GM21825 (cell line): ENCODE data around the gene TSPEAR.
"Not testable (repeated sequence)": the region's sequence is repeated elsewhere in the genome, so short reads cannot be mapped to it uniquely, and the experiment has no call there.

ENCODE experiments used
- ATAC-seq: cut with Tn5 transposase; IDR thresholded peaks from one replicate; pipeline ENCODE4 v1.9.1; 2021; ENCODE audit warnings: mild to moderate bottlenecking, moderate library complexity; ENCODE audit not compliant: unreplicated experiment

TSPEAR gene

GRCh38 chr21:44556879-44557278 lies 154.5 kb downstream of the TSPEAR start:
- ATAC-seq = no peak

GRCh38 chr21:44555200-44555875 lies 156.0 kb downstream of the TSPEAR start:
- ATAC-seq = no peak

GRCh38 chr21:44552681-44553080 lies 158.7 kb downstream of the TSPEAR start:
- no peak for ATAC-seq

- no peak for ATAC-seq
These were observed 159.2 kb downstream of the TSPEAR start for GRCh38 chr21:44552136-44552535.

- no peak for ATAC-seq
These were observed 159.9 kb downstream of the TSPEAR start, which contains the start of gene KRTAP10-2 for GRCh38 chr21:44551340-44551961. TSS of gene KRTAP10-2 (minus strand) at chr21:44551505. CDS start at chr21:44551458, 47 bp downstream.

GRCh38 chr21:44550807-44551206 lies 160.6 kb downstream of the TSPEAR start:
- no peak for ATAC-seq

GRCh38 chr21:44550285-44550684 lies 161.1 kb downstream of the TSPEAR start:
- not testable (repeated sequence) for ATAC-seq

- ATAC-seq = no peak
These were observed 161.7 kb downstream of the TSPEAR start for GRCh38 chr21:44549525-44550211.

GRCh38 chr21:44548922-44549321 lies 162.4 kb downstream of the TSPEAR start:
- no peak for ATAC-seq

- no peak for ATAC-seq
These were observed 163.0 kb downstream of the TSPEAR start for GRCh38 chr21:44548381-44548780.

GRCh38 chr21:44547656-44548331 lies 163.6 kb downstream of the TSPEAR start:
- ATAC-seq = no peak

GRCh38 chr21:44544566-44544965 lies 166.8 kb downstream of the TSPEAR start:
- no peak for ATAC-seq

GRCh38 chr21:44542716-44543115 lies 168.7 kb downstream of the TSPEAR start:
- no peak for ATAC-seq

- ATAC-seq = no peak
These were observed 170.6 kb downstream of the TSPEAR start for GRCh38 chr21:44540741-44541288.

- no peak for ATAC-seq
These were observed 171.2 kb downstream of the TSPEAR start, which contains the start of gene KRTAP10-1 for GRCh38 chr21:44539991-44540666. TSS of gene KRTAP10-1 (minus strand) at chr21:44540195. CDS start at chr21:44540150, 45 bp downstream.

- ATAC-seq = no peak
These were observed 172.3 kb downstream of the TSPEAR start for GRCh38 chr21:44539046-44539445.

- no peak for ATAC-seq
These were observed 173.2 kb downstream of the TSPEAR start for GRCh38 chr21:44537930-44538911.

- no peak for ATAC-seq
These were observed 175.4 kb downstream of the TSPEAR start for GRCh38 chr21:44535963-44536362.

GRCh38 chr21:44534688-44535087 lies 176.7 kb downstream of the TSPEAR start:
- ATAC-seq = no peak
